ENCODE measurements around the gene CD33.

The CD33 gene

GRCh38 chr19:51220996-51221395 is 3.9 kb upstream of the CD33 start:
- in situ Hi-C loops (cut with HindIII; ENCODE audit: low sequenced_read_pairs), result no loop called here
- no peak for TF ChIP-seq CTCF (IDR thresholded peaks at IDR 0.05; ENCODE audit: low read depth, low read length, missing control alignments)

GRCh38 chr19:51224163-51224641 is 678 bp upstream of the CD33 start:
- no peak overlapping the region for H3K4me3 ChIP-seq (ENCODE audit: low read depth, low read length)
- TF ChIP-seq CTCF (IDR thresholded peaks at IDR 0.05; ENCODE audit: low read depth, low read length, missing control alignments), result no peak
- DNase-seq (ENCODE audit: low read depth), result no peak
- in situ Hi-C loops (cut with HindIII; ENCODE audit: low sequenced_read_pairs), result no loop called here

More at GRCh38 chr19:51220996-51221395, 3.9 kb upstream of the CD33 start:
- DNase-seq (ENCODE audit: low read depth), result no peak
- H3K4me3 ChIP-seq (ENCODE audit: low read depth, low read length), result no peak overlapping the region

- in situ Hi-C loops (cut with HindIII; ENCODE audit: low sequenced_read_pairs), result no loop called here
- no peak for DNase-seq (ENCODE audit: low read depth)
- no peak for TF ChIP-seq CTCF (IDR thresholded peaks at IDR 0.05; ENCODE audit: low read depth, low read length, missing control alignments)
- no peak overlapping the region for H3K4me3 ChIP-seq (ENCODE audit: low read depth, low read length)
Observed at GRCh38 chr19:51226067-51226466, 1.2 kb downstream of the CD33 start.

GRCh38 chr19:51227326-51227725 is 2.4 kb downstream of the CD33 start:
- no peak overlapping the region for H3K4me3 ChIP-seq (ENCODE audit: low read depth, low read length)
- no peak for TF ChIP-seq CTCF (IDR thresholded peaks at IDR 0.05; ENCODE audit: low read depth, low read length, missing control alignments)
- in situ Hi-C loops (cut with HindIII; ENCODE audit: low sequenced_read_pairs), result no loop called here
- no peak for DNase-seq (ENCODE audit: low read depth)

- TF ChIP-seq CTCF (IDR thresholded peaks at IDR 0.05; ENCODE audit: low read depth, low read length, missing control alignments), result no peak
- no peak for DNase-seq (ENCODE audit: low read depth)
- H3K4me3 ChIP-seq (ENCODE audit: low read depth, low read length), result no peak overlapping the region
- in situ Hi-C loops (cut with HindIII; ENCODE audit: low sequenced_read_pairs), result no loop called here
Observed at GRCh38 chr19:51227966-51228365, 3.1 kb downstream of the CD33 start.

GRCh38 chr19:51240866-51241265 is 16.0 kb downstream of the CD33 start:
- no peak for TF ChIP-seq CTCF (IDR thresholded peaks at IDR 0.05; ENCODE audit: low read depth, low read length, missing control alignments)
- no peak overlapping the region for H3K4me3 ChIP-seq (ENCODE audit: low read depth, low read length)
- no peak for DNase-seq (ENCODE audit: low read depth)
- in situ Hi-C loops (cut with HindIII; ENCODE audit: low sequenced_read_pairs), result no loop called here

Measured in astrocyte of the cerebellum (primary cell).